MCF 10A (cell line): ENCODE results near the gene GPR27. TPM values are rescaled to one million over a fixed set of nuclear protein-coding genes. Genes with fewer than 3 reads are reported as not detected.

Experiments used
- BruUV-seq: library from RNA; stranded (reverse); fragments of 400-500 nt; replicated peaks from 2 replicates; lab custom pipeline; 2021; lab: Mats Ljungman, UMichigan
- CTCF ChIA-PET: fragments of 300-600 bp; sonication (Branson Sonifier 250); formaldehyde crosslinking; extraction: SDS; loops from one replicate; lab custom pipeline; 2021; ENCODE audit warnings: antibody characterized with exemption, inconsistent platforms; lab: Yijun Ruan, JAX
- POLR2A ChIA-PET: fragments of 300-600, 350-650 bp; sonication (Branson Sonifier 250); formaldehyde crosslinking; extraction: SDS; loops from one replicate; lab custom pipeline; 2020; ENCODE audit warnings: antibody characterized with exemption, inconsistent platforms; lab: Yijun Ruan, JAX
- DNase-seq: peaks from one replicate; pipeline ENCODE4 v3.0.0-alpha.2; 2018; ENCODE audit not compliant: unreplicated experiment
- H3K27ac Mint-ChIP-seq: one replicate; pipeline ENCODE4 v1.8.0; 2022; ENCODE audit warnings: mild to moderate bottlenecking, low read depth, mixed read lengths; ENCODE audit not compliant: unreplicated experiment
- H3K27me3 Mint-ChIP-seq: one replicate; pipeline ENCODE4 v1.8.0; 2022; ENCODE audit warnings: mixed read lengths; ENCODE audit not compliant: insufficient read depth, unreplicated experiment
- H3K36me3 Mint-ChIP-seq: one replicate; pipeline ENCODE4 v1.8.0; 2022; ENCODE audit warnings: mild to moderate bottlenecking, moderate library complexity, mixed read lengths; ENCODE audit not compliant: insufficient read depth, unreplicated experiment
- H3K4me1 Mint-ChIP-seq: one replicate; pipeline ENCODE4 v1.8.0; 2022; ENCODE audit warnings: mixed read lengths; ENCODE audit not compliant: insufficient read depth, unreplicated experiment
- H3K4me3 Mint-ChIP-seq: one replicate; pipeline ENCODE4 v1.8.0; 2022; ENCODE audit warnings: mild to moderate bottlenecking, moderate library complexity, mixed read lengths; ENCODE audit not compliant: unreplicated experiment
- H3K9me3 Mint-ChIP-seq: one replicate; pipeline ENCODE4 v1.8.0; 2022; ENCODE audit warnings: mixed read lengths; ENCODE audit not compliant: unreplicated experiment
- intact Hi-C: fragments of 100-400 bp; cut with micrococcal nuclease; formaldehyde crosslinking; loops from 2 replicates; pipeline ENCODE4 v1.14.1; 2022
- total RNA-seq: library from RNA; stranded (reverse); gene quantifications from 2 replicates; pipeline ENCODE4 v1.2.3, GENCODE V29; 2022
- TF ChIP-seq, protein P1 (sequence below): fragments of 200-600 bp; IDR thresholded peaks from one replicate; pipeline ENCODE4 v1.8.0; 2022; ENCODE audit warnings: antibody characterized with exemption, mild to moderate bottlenecking; ENCODE audit not compliant: unreplicated experiment

The GPR27 gene
- total RNA-seq, 1 experiment from 2014 or later, result 4.4 TPM

DNA sequence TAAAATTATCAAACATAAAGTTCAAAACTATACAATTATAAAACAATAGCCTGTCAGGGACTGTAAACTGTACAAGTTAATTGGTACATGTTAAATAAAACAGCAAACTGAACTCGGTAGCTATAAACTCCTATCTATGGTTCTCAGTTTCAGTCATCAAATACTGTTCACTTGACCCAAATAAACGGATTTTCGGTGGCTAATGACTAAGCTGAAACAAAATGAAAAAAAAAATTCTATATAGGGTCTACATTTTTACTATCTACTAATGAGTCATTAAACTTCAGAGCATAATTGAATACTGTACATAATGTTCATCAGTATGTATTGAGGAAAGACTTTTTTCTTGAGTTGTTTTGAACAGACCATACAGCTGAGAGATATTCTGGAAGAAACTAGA, 24.7 kb downstream of the GPR27 start:
- intact Hi-C loops, result no loop called here
- no peak for DNase-seq
- TF ChIP-seq, protein P1, sequence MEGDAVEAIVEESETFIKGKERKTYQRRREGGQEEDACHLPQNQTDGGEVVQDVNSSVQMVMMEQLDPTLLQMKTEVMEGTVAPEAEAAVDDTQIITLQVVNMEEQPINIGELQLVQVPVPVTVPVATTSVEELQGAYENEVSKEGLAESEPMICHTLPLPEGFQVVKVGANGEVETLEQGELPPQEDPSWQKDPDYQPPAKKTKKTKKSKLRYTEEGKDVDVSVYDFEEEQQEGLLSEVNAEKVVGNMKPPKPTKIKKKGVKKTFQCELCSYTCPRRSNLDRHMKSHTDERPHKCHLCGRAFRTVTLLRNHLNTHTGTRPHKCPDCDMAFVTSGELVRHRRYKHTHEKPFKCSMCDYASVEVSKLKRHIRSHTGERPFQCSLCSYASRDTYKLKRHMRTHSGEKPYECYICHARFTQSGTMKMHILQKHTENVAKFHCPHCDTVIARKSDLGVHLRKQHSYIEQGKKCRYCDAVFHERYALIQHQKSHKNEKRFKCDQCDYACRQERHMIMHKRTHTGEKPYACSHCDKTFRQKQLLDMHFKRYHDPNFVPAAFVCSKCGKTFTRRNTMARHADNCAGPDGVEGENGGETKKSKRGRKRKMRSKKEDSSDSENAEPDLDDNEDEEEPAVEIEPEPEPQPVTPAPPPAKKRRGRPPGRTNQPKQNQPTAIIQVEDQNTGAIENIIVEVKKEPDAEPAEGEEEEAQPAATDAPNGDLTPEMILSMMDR, result no peak

DNA sequence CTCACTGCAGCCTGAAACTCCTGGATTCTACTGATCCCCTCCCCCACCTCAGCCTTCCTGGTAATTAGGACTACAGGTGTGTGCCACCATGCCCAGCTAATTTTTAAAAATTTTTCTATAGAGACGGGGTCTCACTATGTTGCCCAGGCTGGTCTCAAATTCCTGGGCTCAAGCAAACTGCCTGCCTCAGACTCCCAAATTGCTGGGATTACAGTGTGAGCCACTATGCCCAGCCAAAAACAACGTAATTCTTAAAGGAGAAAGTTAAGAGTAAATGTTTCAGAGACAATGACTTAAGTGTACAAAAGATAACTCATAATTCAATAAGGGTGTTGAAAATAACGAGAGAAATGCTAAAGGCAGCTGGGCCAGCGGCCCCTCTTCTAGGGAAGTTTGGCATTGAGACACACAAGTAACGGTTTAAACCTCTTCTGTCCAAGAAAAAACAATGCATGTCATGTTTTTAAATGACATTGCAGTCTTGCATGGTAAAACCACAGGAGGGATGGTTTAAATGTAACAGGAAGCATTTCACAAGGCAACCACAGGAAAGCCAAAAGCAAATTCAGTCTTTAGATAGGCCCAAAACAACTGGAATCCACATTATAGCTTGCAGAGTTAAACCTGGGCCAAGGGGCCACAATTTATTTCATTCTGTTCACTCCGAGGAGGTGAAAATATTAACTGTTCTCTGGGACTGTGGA, 26.2 kb downstream of the GPR27 start:
- no TSS peak for BruUV-seq
- no peaks in the 10 kb centered on the region for H3K4me1 Mint-ChIP-seq
- peaks cover 56% of the 10 kb centered on the region for H3K27me3 Mint-ChIP-seq
- TF ChIP-seq, protein P1, result no peak
- POLR2A ChIA-PET, result no interaction called here
- H3K27ac Mint-ChIP-seq, result no peak overlapping the region
- CTCF ChIA-PET, result no interaction called here
- H3K4me3 Mint-ChIP-seq, result no peak overlapping the region
- DNase-seq, result no peak
- no peaks in the 10 kb centered on the region for H3K9me3 Mint-ChIP-seq
- intact Hi-C loops, result no loop called here
- no peaks in the 10 kb centered on the region for H3K36me3 Mint-ChIP-seq

More for the DNA sequence above, 24.7 kb downstream of the GPR27 start:
- Mint-ChIP-seq H3K36me3 (no peaks in the 10 kb centered on the region), H3K9me3 (no peaks in the 10 kb centered on the region), H3K27ac (no peak overlapping the region), H3K4me1 (no peaks in the 10 kb centered on the region), H3K27me3 (peaks cover 44% of the 10 kb centered on the region), H3K4me3 (no peak overlapping the region)
- no TSS peak for BruUV-seq
- ChIA-PET CTCF (interaction anchor here (0.6 to 0.9 kb wide), 3 partner anchors 61 to 84 kb away, joined by 3 to 5 read pairs (median 4); no protein-coding TSS in a partner anchor), POLR2A (no interaction called here)

DNA sequence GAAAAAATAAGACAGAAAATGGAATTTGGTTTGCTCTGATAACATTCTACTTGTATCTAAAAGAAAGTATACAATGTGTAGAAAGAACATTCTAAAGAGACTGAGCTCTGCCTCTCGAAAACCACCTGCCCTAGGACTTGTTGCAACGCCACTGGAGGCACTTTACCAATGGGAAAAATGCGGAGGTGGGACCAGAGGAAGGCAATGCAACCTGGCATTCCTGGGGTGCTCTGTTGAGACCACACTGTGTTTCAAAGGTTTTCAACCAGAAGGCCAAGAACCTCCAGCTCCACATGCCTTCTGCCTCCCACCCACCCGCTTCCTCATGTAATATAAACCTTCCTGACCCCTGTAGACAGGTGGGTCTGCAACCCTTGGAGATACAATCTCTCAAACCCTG, 26.8 kb downstream of the GPR27 start:
- no peaks in the 10 kb centered on the region for H3K9me3 Mint-ChIP-seq
- ChIA-PET POLR2A (interaction anchor here (0.6 to 0.8 kb wide), 2 partner anchors 25 to 532 kb away, joined by 3 read pairs; no protein-coding TSS in a partner anchor), CTCF (no interaction called here)
- TF ChIP-seq, protein P1, result no peak
- H3K4me1 Mint-ChIP-seq, result no peaks in the 10 kb centered on the region
- DNase-seq, result no peak
- peaks cover under 1% of the 10 kb centered on the region for H3K36me3 Mint-ChIP-seq
- H3K27ac Mint-ChIP-seq, result no peak overlapping the region
- peaks cover 61% of the 10 kb centered on the region for H3K27me3 Mint-ChIP-seq
- no peak overlapping the region for H3K4me3 Mint-ChIP-seq
- BruUV-seq, result no TSS peak
- intact Hi-C loops, result no loop called here

DNA sequence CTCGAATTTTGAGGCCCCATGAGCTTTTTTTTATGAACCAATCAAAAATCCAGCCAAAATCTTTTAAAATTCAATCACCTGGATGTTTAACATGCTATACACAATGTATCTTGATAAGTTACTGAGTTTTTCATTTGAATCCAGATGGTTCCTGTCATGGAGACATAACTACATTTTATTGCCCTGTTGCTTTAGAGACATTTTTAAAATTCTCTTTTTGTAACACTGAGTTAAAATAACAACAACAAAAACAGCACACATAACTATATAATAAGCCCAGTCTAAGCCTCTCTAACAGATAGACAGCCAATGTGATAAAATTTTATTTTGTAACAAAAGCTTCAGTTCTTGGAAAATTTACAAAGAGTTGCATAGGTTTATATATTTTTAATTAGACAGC, 29.5 kb downstream of the GPR27 start:
- CTCF ChIA-PET, result no interaction called here
- no peak for DNase-seq
- POLR2A ChIA-PET, result interaction anchor here (0.7 kb wide), 1 partner anchor 49 kb away, joined by 3 read pairs; no protein-coding TSS in a partner anchor
- Mint-ChIP-seq H3K4me3 (no peak overlapping the region), H3K27ac (no peak overlapping the region), H3K9me3 (no peaks in the 10 kb centered on the region), H3K4me1 (no peaks in the 10 kb centered on the region), H3K27me3 (peaks cover 85% of the 10 kb centered on the region), H3K36me3 (peaks cover 7% of the 10 kb centered on the region)
- TF ChIP-seq, protein P1, result no peak
- intact Hi-C loops, result no loop called here
- no TSS peak for BruUV-seq
